HG03103 (cell line): ENCODE measurements around the gene PRPF8.
"Not testable (repeated sequence)": the region's sequence is repeated elsewhere in the genome, so short reads cannot be mapped to it uniquely, and the experiment has no call there.

Experiments
- ATAC-seq: cut with Tn5 transposase; IDR thresholded peaks from one replicate; pipeline ENCODE4 v1.9.1; 2021; ENCODE audit warnings: low read depth; ENCODE audit not compliant: unreplicated experiment

PRPF8 gene

DNA sequence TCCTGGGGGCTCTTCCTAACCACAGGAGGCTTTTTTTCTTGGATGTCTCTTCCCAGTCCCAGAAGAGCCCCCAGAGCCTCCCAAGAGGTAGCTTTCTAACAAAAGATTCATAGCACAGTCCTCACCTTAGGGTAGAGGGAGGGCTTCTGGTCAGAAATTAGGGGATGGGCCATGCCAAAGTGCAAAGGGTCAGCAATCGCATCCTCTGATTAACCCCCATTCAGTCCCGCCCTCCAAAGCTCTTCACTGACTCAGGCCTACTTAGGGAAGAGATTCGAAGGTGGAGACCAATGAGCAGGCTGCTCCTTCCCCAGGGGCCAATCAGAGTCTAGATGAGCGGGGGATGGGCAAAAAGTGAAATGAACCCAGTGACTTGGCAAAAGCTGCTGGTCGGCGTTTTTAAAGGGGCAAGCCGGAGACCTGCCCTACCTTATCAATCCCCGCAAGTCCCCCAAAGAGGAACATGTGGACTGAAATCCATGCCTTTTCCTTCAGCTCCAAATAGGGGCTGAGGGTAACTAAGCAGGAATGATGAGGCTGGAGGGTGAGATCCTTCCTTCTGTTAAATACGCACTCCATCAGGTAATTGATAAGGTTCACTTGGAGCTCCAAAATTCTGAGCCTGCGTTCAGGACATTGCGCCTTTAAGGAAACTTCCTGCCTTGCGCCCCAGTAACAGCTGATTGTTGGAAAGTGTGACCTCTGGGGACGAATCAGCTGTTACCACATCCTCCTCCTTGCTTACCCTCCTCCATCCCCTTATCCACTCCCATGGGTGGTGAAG lies 32.4 kb upstream of the PRPF8 start:
- peak; percentile 29 for ATAC-seq

DNA sequence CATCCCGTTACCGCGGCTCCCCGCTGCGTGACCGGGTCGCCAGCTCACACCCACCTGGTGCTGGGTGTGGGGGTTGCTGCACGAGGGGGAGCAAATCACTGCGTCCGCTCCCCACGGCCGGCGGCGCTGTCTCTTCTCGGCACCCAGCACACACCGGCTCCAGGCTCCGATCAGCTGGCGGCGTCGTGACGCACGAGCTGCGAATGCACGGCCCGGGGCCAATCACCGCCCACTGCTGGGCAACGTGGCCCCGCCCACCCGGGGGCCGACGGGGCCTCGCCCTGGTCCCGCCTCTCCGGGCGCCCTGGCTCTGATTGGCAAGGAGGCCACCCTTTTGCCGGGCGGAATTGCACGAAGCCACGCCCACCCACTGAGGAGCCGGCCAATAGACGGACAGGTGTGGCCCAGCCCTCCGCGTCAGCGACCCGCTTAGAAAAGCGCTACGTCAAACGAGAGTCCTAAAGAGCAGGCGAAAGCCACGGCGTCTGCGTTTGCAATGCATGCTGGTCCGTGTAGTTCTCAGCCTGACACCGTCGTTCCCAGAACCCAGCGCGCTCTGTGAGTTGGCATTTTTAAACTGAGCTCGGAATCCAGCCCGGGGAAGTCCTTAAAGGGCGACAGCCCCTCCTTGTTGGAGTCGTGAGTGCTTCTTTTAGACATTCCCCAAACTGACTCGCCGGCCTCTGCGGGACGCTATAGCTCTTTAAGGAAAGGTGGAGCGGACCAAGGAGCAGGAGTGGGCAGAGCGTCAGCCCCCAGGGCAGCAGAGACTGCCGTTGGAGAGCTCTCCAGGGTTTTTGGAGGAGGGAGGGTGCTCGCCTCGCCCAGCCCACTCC lies 31.6 kb upstream of the PRPF8 start:
- peak; percentile 67 for ATAC-seq

DNA sequence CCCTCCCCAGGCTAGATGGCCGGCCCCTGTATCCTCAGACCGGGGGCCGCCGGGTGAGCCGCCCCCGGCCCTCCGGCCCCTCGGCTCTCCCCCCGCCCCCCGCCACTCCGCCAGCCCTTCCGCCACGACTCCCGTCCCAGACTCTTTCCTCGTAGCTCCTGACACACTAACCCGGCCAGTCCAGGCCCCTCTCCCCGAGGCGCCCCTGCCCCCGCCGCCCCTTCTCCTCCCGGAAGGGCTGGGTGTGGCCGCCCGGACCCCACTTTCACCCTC lies 31.1 kb upstream of the PRPF8 start:
- no peak for ATAC-seq

DNA sequence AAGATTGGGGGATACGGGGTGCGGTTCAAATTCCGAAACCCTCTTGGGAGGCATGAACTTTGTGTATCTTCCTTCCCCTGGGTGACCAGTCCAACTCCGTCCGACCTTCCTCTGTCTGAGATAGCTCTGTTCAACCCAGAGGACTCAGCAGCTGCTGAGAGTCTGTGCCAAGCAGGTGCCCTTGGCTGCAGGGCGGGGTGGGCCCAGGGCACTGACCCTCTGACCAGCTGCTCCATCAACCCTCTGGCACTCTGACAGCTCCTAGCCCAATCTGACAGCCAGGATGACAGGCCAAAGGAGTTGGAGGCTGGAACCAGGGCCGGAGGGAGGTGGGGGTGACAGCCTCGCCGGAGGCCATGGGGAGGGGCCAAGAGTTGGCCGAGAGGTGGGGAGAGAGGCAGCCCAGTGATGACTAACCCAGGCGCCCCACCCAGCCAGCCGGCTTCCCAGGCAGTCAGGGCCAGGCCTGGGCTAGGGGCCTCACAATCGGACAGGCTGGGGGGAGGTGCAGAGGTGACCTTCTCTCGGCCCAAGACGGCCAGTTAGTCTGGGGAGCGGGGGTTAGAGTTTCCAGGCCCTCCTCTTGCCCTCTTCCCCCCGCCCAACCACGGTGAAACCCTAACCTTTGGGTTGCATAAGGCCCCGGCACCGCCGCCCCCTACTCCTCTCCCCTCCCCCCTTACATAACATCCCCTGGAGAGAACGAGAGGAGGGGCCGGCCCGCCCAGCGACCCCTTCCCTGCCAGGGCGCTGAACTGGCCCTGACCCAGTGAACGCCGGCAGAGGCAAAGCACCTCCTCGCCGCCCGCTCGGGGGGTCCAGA lies 30.5 kb upstream of the PRPF8 start:
- ATAC-seq = no peak

DNA sequence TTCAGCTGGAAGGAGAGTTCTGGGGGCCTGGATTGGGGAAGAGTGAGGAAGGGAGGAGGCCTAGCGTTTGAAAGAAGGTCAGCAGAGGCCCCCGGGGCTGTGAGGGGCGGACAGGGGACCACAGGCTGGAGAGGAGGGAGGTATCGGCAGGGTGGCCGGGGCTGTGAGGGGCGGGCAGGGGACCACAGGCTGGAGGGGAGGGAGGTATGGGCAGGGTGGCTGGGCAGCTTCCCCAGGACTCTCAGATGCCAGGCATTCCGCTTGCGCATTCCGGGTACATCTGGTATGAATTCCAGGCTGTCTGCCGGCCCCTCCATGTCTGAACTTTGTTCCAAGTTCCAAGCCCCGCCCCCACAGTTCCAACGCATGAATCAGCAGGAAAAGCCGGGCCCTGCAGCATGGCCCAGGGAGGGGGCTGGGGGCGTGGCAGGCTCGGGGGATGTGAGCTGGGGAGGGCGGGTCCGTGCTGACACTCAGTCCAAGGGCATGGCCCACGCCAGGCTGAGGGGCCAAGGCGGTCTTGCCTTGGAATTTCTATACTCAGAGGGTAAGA lies 29.8 kb upstream of the PRPF8 start:
- ATAC-seq = no peak

DNA sequence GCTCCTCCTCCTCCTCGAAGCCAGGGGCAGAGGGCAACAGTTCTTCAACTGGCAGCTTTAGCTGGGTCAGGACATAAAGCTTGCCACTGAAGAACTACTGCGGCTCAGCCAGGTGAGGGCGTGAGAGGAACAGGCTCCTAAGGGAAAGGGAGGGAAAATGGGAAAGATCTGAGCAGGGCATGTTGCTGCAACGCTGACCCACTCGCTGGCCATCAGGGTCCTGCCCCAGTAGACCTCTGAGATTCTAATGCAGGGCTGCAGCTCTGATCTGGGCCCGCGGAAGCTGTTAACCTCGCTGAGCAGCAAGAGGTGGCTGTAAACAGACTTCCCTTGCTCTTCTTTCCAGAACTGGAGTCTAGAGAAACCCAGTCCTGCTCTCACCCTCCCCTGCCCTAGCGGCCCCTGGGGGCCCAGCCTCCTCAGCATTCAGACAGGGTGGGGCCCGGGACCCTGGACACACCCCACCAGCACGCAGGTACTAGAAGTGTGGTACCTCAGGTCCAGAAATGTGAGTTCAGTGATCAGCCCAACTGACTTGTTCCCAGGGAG lies 29.3 kb upstream of the PRPF8 start:
- no peak for ATAC-seq

DNA sequence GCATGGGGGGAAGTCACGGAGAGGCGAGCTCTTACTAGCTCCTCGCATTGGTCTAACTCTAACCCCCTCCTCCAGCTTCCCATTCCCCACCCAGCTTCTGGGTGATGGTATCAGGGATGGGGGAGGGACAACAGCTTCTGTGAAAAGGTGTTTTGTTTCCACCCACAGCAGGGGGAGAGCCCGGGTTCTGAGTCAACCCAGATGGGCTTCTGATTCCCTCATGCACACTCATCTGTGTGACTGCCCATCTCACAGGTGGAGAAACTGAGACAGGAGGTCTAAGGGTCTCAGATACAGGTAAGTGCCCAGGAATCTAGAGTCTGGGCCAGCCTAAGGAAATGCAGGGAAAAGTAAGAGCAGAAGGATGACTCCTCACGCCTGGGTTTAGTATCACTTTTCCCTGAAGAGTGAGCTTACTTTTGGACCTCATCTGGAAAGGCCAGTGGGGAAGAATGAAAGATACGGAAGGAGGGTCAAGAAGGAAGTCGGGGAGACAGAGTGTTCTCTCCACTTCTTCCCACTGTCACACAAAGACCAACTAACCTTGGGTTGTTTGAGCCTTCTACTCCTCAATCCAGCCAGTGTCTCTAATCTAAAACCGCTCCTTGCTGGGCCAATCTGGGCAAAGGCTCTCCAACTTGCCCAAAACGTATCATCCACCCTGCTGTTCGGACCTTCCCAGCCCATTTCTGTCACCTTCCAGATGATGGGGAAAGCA lies 28.7 kb upstream of the PRPF8 start:
- no peak for ATAC-seq

DNA sequence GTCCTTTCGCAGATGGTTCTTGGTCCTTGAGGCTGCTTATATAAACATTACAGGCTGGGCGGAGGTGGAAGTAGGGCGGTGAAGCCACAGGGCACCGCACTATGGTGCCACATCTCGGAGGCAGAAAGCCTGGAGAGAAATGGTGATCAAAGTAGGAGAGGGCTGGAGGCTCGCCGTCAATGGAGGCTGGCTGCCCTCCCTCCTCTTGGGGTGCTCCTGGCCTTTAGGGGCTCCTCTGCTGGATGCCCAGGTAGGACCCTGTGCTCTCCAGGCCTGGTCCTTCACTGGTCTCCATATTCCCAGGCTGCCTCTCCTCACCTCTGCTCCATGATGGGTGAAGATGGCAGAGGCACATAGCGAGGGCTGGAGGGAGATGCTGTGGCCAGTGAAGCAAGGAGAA lies 27.6 kb upstream of the PRPF8 start:
- ATAC-seq = no peak

DNA sequence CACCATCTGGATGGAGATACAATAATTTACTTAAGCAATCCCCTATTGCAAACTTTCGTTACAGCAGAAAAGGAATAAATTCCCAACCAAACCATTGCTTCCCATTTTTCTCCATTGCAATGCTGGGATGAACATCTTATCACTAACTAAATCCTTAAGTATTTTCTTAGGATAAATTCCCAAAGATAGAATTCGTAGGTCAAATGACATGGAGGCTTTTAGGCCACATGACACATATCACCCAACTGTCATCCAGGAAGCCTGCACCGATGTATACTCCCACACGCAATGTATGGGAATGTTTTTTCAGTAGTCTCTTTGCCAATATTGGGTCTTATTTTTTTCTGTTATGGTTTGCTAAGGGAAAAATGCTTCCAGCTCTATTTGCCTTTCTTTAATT lies 27.1 kb upstream of the PRPF8 start:
- ATAC-seq = no peak

DNA sequence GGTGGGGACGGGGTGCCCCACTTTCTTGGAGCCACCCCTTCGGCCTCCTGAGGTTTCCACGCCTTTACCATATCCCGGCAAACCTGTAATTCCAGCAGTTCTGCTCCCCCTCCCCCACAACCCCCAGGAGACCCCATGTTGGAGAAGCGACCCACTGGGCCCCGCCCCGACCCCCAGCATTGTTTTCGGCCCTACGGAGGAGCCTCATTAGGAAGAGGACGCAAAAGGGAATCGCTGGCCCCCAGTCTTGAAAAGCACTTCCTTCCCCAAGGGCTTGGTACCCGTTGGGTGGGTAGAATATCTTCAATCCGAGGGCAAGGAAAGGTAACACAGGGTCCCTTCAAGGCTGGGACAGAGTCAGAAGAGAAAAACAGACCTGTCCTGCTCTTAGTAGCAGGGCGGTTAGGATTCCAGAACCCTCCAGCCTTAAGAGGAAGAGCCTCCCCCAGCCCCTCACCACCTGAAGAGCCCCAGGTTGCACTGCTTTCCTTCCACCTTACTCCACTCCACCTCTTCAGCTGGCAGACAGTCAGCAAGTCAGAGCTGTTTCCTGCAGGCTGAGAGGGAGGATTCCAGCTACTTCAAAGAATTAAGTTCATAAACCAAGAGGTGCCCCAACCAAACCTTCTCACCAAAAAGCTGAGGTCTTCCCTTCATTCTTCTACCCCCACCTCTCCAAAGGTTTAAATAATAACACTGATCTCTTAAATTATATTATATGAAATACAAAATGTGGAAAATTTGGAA lies 26.3 kb upstream of the PRPF8 start:
- ATAC-seq = no peak

DNA sequence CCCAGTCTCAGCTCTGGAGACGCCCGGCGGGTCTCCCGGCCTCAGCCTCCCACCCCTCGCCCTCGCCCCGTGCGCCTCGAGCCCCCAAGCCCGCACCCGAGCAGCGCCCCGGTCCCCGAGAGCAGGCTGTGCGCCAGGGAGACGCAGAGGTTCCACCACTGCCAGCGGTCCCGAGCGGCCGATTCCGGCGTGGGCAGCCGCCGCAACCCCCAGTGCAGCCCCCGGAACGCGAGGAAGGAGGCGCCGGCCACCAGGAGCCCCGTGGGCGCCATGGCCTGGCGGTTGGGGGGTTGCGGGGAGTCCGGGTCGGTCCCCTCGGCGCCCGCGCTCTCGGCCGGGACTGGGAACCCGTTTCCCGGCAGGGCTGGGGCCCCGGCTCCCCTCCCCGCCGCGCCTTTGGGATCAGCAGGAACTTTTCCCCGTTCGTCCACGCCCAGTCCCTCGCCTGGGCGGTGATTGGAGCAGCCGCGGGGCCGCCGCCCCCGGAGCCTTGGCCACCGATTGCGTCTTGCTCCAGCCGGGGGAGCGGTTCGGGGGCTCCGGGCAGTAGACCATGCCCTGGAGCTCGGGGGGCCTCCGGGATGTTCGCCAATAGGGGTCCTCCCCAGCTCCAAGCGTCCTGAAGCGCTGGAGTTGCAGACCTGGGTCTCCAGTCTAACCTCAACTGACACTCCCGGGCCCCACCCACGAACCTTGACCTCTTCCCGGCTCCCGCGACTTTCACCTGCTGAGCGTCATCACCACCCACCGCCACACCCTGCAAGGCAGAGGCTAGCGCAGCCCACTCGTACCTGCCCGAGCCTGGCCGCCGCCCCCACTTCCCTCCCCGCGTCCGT lies 25.5 kb upstream of the PRPF8 start, which contains the start of gene TLCD2:
Gene TLCD2, minus strand, starts transcription at position 407 of the 836 bp plus-strand sequence. Its CDS starts 135 bp downstream, at position 272.
- no peak for ATAC-seq

DNA sequence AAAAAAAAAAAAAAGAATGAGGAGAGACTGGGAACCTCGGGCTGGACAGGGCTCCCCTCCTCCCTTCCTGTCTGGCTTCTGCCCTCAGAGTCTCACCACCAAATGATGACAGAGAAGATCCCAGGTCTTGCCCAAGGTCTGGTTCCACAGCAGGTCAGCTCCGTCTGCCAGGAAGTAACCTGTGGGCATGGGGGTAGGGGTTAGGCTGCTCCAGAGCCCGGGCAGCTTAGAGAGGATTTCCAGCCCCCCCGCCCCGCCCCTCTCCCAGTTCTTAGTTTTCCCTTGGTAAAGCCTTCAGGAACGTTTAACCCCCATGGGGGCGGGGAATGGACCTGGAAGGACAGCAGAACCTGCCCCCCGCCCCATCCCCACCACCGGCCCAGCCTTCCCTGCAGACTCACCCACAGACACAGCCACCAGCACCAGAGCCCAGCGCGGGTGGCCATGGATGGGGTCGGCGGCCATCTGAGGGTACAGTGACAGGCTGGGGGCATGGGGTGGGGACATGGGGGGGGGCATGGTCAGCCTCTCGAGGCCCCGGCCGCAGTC lies 24.8 kb upstream of the PRPF8 start:
- ATAC-seq = no peak

DNA sequence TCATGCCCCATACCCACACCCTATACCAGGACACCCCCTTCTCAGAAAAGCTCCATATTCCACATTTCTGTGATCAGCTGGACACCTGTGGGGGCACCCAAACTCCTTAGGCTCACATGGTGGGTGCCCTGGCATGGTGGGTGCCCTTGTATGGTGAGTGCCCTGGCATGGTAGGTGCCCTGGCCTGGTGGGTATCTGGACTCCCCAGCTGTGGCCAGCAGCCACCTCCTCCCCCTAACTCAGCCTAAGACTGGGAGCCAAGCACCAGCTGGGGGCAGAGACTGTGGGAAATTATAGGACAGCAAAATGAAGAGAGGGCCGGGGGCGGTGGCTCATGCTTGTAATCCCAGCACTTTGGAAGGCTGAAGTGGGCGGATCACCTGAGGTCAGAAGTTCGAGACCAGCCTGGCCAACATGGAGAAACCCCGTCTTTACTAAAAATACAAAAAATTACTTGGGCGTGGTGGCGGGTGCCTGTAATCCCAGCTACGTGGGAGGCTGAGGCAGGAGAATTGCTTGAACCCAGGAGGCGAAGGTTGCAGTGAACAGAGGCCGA lies 24.2 kb upstream of the PRPF8 start:
- not testable (repeated sequence) for ATAC-seq

DNA sequence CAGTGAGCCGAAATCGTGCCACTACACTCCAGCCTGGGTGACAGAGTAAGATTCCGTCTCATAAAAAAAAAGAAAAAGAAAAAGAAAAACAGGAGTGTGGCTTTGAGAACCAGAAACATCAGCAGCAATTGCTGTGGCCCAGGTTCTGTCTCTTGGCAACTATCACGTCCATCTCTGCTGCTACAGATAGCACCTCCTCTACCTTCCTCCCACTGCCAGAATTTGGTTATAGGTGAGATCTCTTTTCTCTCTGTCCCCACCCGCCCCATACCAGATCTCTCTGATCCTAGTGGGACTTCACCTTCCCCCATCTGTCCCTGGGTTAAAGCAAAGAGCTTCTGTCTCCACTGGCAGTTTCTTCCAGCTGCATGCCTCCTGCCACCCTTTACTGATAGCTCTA lies 22.4 kb upstream of the PRPF8 start:
- no peak for ATAC-seq

DNA sequence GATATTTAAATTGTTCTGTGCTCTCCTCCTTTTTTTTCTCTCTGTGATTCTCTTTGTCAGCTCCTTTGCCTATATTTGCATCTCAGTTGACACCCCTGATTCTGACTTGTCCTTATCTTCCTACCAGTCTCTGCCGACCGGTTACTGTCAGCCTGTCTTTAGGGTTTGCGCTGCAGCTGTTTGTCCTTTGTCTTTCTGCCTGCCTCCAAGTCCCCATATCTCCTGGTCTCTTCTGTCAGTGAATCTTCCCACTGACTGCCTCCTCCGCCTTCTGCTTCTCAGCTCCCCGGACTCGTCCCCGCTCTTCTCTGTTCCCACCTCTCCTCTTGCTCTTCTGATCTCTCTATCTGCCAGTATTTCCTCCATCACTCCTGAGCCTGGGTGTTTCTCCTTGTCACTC lies 20.3 kb upstream of the PRPF8 start:
- no peak for ATAC-seq

DNA sequence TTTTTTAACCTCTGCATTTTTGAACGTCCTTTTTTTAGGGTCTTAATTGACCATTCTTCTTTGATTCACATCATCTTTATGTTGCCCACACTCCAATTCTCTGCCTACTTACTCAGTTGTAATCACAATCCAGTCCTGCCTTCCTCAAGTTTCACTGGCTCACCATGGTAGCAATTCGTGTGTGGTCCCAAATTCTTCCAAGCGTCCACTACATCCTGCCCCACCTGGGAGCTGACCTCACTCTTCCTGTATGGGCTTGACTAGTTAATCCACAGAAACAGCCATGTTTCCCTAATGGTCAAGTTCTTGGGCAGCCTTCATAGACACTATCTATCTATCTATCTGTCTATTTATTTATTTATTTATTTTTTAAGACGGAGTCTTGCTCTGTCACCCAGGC lies 18.4 kb upstream of the PRPF8 start:
- no peak for ATAC-seq

DNA sequence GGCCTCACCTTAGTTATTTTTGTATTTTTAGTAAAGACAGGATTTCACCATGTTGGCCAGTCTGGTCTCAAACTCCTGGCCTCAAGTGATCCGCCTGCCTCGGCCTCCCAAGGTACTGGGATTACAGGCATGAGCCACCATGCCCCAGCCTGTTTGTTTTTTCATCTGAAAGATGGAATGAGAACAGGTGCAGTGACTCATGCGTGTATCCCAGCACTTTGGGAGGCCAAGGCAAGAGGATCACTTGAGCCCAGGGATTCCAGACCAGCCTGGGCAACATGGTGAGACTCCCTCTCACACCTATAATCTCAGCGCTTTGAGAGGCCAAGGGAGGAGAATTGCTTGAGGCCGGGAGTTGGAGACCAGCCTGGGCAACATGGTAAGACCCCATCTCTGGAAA lies 15.2 kb upstream of the PRPF8 start:
- ATAC-seq = not testable (repeated sequence)

DNA sequence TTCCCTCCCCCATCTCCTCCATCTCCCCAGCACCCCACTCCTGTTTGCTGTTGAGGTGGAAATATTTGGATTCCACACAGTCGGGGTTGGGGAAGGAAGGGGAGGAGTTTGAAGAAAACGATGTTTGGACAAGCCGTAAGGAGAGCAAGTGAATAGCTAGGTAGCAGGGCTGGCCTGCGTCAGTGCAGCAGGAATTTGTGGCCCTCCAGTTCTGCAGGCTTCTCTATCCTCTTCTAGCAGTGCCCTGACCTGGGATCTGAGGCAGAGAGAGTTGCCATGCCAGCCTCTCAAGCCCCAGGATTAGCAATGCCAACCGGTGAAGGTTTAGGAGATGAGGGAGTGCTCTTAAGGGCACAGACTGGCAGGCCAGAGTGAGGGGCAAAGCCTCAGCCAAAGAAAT lies 13.0 kb upstream of the PRPF8 start:
- ATAC-seq = no peak
